Activated CD4-positive, alpha-beta T cell treated with anti-CD3 and anti-CD28 coated beads for 4 hours (primary cell): ENCODE data around the gene CAV1.

Experiments used
- DNase-seq, 2 donors: peaks; one replicate each; pipeline ENCODE4 v3.0.0-alpha.2; 2020

CAV1 gene

DNA sequence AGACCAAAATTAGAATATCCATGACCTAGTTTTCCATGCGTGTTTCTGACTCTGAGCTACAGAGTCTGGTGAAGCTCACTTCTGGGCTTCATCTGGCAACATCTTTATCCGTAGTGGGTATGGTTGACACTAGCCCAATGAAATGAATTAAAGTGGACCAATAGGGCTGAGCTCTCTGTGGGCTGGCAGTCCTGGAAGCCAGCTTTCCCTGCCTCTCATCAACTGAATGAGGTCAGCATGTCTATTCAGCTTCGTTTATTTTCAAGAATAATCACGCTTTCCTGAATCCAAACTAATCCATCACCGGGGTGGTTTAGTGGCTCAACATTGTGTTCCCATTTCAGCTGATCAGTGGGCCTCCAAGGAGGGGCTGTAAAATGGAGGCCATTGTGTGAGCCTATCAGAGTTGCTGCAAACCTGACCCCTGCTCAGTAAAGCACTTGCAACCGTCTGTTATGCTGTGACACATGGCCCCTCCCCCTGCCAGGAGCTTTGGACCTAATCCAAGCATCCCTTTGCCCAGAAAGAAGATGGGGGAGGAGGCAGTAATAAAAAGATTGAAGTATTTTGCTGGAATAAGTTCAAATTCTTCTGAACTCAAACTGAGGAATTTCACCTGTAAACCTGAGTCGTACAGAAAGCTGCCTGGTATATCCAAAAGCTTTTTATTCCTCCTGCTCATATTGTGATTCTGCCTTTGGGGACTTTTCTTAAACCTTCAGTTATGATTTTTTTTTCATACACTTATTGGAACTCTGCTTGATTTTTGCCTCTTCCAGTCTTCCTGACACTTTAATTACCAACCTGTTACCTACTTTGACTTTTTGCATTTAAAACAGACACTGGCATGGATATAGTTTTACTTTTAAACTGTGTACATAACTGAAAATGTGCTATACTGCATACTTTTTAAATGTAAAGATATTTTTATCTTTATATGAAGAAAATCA, 35.5 kb downstream of the CAV1 start:
- no peak for DNase-seq

DNA sequence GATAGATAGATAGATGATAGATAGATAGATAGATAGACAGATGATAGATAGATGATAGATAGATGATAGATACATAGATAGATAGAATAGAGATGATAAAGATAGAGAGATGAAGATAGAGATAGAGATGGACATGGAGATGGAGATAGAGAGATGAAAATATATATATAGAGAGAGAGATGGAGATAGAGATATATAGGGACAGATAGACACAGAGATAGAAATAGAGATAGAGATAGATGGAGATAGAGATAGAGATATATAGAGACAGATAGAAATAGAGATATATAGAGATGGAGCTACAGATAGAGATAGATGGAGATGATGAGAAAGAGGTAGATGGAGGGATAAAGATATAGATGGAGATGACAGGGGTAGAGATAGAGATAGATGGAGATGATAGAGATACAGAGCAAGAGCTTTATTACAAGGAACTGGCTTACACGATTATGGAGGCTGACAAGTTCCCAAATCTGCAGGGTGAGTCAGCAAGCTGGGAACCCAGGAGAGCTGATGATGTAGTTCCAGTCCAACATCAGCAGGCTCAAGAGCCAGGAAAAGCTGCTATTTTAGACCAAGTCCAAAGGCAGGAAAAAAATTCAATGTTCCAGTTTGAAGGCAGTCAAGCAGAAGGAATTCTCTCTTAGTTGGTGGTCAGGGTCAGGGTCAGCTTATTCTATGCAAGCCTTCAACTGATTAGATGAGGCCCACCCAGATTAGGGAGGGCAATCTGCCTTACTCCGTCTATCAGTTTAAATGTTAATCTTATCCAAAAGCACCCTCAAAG, 37.1 kb downstream of the CAV1 start:
- DNase-seq = no peak

DNA sequence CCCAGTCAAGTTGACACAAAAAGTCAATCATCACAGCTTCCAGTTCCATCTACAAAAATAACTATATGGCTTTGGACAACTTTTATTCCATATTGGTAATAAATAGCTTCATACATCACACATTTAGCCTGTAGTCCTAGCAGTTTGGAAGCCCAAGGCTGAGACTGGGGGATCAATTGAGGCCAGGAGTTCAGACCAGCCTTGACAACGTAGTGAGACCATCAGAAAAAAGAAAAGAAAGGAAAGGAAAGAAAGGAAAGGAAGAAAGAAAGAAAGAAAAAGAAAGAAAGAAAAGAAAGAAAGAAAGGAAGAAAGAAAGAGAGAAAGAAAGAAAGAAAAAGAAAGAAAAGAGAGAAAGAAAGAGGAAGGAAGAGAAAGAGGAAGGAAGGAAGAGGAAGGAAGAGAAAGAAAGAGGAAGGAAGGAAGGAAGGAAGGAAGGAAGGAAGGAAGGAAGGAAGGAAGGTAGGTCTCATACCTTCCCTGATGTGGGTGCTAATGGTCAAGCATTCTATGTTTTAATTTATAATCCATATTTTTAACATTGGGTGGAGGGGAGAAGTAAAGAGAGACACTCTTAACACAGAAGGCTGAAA, 37.8 kb downstream of the CAV1 start:
- DNase-seq = no peak

DNA sequence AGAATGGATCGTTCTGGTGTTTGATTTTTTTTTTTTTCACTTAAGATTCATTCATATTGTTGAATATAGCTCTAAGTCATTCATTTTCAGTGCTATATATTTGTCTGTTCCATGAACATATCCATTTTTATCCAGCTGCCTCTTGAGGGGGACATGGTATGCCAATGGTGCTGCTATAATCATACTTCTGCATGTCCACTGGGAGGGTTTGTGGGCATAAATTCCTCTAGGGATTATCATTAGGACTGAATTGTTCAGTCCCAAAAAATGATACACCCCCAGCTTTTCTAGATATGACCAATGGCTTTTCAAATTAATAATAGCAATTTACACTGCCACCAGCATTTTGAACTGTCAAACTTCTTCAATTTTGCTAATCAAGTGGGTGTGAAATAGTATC, 41.1 kb downstream of the CAV1 start:
- no peak for DNase-seq

DNA sequence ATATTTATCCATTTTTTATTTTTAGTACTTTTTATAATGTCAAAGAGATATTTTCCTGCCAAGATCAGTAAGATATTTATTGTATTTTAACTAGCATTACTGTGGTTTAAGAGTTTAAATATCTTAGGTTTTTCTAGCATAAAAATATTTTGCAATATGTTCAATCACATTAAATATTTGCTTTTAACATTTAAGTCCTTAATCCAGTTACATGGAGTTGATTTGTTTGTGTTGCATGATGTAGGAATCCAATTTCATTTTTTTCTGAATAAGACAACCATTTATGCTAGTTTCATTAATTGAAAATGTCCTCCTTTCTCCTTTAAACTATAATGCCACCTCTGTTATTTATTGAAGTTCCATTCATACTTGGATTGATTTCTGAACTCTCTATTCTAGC, 41.8 kb downstream of the CAV1 start:
- no peak for DNase-seq

DNA sequence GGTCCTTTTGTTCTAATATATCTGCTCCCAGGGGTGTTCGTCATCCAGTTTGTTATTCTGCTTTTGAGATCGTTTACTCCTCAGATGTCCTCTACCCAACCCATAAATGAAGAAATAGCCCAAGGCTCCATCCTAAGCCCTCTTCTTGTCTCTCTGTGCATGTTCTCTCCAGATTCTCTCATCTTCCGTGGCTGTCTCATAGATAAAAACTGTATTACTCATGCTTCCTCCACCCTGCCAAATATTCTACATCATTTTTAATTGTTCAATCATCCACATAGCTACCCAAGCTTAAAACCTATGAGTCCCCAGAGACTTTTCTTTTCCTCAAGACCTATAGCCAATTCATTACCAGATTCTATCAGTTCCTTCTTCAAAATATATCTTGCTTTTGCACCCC, 44.9 kb downstream of the CAV1 start:
- no peak for DNase-seq

DNA sequence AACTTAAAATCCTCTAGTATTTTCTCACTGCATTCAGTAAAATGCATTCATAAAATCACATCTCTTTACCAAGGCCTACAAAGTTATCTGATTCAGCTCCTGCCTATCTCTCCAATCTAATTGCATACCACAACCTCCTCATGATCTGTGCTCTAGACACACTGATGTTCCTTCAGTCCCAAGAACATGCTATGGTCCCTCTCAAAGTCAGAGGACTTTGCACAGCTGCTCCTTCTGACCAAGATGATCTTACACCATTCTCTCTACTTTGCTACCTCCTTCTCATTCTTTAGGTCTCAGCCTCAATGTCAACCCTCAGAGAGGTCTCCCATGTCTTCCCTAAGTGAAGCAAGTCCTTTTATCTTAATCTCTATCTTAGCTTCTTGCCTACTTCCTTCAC, 45.5 kb downstream of the CAV1 start:
- no peak for DNase-seq

DNA sequence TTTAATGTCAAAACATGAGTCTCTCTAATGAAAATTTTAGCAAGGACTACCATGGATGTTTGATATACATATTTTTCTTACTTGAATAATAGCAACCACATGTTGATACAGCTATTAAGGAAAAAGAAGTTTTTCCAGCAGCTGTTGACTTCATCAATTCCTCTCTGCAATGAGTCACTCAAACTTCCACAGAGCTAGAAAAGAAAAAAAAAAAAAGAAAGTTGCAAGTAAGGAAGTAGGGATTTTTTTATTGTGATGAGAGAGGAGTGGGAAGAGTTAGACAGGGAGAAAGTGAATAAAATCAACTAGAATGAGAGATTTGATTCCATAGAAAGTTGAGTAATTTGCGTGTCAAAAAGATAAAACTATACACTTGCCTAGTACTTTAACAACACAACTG, 46.2 kb downstream of the CAV1 start:
- no peak for DNase-seq

DNA sequence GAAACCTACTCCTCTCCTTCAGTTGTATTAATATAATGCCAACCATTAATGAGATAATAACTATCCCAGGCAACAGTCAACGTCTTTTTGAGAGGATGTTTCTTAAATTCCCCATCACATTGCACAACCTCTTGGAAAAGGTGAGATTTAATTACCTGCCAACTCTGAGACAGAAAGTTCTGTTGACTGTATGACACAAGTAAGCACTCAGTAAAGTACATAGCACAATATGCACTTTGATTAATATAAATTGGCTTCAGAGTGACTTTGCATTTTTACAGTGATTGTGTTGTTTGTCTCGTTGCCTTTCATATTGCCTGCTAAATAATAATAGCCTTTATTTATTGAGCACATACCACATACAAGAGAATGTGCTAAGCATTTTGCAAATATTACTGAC, 46.7 kb downstream of the CAV1 start:
- no peak for DNase-seq

DNA sequence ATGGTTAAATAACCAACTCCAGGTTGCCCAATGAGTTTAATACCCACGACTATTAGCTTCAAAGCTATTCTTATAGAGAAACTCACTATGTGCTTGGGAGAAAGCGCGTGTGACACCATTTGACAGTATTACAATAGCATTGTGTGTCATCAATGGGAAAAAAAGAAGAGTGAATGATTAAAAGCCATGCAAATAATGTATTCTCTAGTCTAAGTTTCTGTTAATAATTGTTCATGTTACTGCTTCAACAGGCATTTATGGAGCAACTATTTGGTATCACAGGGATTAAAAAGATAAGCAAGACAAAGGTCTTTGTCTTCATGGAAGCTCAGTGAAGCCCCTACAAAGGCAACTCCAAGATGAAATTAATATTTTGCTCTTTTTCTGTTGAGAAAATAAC, 47.2 kb downstream of the CAV1 start:
- no peak for DNase-seq

DNA sequence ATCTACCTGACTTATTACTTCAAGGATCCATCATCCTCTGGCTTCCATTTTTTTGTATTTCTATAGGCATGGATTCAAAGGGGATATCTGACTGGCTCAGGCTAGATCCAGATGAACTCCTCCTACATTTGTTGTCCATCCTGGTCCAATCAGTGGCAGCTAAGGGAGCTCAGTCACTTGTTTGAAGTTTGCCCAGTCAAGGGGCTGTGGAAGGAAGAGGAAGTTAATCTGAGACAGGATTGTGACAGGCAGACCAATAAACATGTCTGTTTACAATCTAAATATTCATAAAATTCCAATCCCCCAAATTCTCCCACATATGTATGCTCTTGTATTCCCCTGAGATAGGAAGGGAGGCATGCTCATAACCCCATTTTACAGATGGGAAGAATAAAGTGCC, 48.7 kb downstream of the CAV1 start:
- DNase-seq = no peak

DNA sequence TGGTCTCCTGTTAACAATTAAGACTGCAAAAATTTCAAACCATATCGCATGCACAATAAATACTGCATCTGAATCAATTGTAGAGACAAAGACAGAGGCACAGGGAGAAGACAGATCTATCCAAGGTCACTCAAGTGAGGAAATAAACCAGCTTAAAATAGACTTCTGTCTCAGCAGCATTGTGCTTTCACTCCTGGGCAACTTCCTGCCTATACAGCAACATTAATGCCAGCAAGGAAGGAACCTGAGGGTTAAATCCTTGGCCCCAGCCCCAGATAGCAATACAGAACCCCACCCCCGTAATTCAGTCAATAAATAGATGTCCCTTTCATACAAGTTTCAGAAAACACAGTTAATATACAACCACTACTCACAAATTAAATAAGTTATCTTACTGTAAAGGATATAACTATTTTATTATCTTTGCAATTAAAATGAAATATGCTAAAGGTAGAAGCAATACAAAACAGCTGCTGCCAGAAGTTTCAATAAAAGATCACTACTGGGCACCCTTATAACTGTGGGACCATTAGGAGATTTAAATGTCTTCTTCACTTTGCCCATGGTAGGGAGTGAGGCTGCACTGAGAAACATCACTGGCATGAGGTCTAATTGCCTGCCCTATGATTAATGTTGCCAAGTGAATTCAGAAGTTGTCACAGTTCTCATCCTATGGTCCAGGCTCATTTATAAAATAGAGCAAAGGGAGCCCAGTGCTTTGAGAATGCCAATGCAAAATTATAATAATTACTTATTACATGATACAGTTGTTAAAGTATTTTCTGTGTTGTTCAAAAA, 49.4 kb downstream of the CAV1 start:
- no peak for DNase-seq

DNA sequence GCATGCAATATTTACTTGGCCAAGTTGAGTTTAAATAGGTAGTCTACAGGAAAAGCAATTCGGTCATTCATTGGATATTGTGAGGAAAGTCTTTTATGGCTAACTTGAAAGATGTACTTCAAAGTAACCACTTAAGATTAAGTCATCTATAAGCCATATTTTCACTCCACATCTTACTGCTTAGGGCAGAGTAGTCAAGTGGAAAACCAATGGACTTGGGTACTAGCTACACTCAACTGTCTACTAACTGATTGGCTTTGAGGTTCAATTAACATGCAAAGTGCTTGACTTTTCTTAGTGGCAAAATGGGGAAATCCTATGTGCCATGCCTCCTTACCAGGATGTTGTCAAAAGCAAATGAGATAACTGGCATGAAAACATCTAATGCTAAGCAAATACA, 51.0 kb downstream of the CAV1 start:
- no peak for DNase-seq

DNA sequence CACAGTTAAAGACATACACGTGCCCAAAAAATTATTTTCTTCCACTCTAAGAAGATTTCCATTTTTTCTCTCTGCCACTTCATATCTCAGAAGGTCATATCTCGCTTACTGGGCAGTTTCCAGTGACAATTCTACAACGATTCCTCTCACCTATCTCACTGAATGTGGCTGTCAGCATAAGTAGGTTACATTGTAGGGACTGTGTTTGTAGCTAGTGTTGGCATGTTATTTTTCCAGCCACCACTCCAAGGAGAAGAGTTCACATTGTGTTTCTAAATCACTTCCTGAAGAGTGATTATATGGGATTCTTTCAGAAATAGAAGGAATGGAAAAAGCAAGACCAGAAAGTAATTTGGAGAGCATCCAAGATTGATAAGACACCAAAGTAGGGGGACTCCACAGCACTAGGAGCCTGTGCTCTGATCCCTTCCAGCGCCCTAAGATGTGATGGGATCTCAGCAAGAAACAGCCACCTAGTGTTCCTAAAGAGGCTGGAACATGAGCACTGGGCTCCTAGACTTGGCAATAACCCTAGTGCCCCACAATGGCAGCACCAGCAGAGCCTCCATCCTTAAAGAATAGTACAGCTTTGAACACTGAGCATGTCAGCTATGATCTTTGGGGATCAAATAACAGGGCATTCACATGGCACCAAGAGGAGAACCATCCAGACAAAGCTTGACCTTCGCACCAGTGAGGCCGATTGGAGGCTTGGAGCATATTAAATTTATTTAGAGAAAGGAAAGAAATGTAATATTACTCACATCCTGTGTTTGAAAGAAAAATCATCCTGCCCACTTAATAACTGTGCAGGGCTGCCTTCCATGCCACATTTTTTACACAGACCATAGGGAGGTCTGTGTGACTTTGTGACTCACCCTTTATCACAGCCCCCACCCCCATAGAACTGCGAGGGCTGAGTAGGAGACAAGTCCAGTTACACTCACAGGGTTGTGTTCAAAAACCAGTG, 51.8 kb downstream of the CAV1 start:
- DNase-seq = no peak

DNA sequence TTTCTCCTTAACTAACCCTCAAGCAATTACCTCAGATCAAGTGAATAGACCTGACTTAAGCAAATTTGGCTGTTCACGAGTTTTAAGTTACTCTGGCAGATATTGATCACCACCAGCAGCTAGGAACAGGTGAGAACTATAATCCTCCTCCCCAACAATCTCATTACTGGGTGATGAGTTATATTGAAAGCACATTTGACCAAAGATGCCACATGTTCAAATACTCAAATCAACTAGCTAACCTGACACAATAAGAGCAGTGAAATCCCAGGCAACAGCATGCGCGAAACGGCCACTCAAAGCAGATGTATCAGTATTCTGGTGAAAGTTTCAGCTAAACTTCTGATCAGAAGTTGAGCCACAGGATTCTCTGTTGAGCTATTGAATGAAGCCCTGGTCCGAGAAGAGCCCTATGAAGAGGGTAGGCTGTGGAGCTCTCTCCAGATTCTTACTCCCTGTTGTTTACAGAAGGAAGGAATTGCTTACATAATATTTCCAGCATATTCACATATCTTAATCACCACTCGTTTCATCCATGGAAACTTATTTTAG, 52.6 kb downstream of the CAV1 start:
- DNase-seq = no peak

DNA sequence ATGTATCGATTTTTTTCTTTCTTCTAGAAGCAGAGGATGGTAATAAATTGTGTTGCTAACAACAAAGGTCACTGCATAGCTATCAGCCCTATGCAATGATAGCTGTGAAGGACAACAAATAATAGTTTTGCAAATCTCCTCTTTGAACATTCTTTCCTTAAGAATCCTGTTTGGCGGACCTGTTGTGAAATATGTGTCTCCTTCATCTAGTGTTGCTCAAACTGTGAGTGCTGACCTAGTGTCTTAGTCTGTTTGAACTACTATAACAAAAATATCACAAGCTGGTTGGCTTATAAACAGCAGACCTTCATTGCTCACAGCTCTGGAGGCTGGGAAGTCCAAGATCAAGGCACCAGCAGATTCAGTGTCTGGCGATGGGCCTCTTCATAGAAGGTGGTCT, 53.7 kb downstream of the CAV1 start:
- no peak for DNase-seq

DNA sequence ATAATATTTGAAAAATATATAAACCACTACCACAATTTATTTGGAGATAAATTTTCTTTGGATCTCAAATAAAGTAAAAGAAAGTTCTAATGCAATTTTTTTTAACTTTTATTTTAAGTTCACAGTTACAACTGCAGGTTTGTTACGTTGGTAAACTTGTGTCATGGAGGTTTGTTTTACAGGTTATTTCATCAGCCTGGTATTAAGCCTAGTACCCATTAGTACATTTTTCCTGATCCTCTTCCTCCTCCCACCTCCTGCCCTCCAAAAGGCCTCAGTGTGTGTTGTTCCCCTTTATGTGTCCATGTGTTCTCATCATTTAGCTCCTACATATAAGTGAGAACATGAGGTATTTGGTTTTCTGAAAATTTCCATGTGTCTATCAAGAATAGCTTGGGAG, 54.5 kb downstream of the CAV1 start:
- no peak for DNase-seq

DNA sequence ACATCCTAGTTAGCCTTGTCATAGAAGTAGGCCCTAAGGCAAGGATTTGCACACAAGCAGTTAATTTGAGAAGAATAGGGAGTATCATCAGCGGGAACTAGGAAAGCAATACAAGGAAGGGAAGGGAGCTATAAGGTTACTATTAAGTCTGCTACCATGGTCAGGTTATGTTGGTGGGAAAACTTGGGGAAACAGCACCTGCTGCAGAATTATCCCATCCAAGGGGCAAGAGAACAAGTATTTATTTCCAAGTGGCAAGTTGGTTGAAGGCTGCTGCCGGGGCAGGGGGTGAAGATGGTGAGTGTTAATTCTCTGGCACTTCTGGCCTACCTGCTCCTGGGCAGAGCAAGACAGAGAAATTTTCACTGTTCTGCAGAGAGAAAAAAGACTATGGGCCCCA, 55.0 kb downstream of the CAV1 start:
- DNase-seq = no peak

DNA sequence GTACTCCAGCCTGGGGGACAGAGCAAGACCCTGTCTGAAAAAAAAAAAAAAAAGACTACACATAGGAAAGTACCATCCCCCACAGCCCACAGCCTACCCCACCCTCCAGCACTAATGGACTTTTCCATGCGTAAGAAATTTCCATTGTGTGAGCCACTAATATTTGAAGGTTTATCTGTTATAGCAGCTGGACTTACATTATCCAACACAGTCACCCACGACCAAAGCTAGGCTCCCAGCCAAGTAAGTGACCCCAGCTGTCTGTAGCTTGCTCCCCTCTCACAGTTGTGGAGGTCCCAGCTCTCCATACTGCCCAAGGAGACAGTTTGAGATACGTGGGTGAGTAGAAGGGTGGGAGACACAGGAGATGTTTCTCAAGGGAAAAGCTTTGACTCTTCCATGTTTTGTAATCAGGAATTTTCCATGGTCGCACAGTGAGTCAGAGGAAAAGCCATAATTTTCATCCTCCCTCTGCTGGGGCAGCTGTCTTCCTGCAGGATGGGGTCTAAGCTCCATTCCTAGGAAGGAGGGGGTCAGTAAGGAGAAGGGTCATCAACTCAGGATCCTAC, 57.4 kb downstream of the CAV1 start:
- DNase-seq = no peak

DNA sequence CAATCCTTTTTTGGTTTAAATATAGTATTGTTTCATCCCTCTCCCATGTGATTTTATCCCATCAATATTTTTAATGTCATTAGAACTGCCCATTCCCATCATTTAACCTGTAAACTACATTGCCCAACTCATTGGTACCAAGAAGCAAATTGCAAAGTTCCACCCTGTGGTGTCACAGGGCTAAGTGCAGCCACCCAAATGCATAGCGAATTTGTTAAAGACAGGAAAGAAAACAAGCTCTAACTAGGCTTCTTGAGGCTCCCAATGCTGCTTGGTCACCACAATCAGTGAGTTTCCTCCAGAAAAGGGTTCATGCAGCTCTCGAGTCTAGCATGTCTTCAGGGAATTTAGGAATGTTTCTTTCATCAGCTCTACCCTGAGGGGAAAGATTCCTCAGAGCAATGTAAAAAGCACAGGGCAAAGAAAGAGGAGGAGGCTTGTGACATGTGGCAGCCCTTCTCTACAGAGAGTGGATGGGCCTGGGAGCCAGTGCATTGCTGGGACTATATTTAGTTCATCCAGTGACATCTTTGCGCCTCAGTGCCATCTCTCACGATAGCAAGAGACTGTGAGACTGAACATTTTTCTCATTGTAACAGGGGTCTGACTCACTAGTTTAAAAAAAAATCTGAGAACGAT, 58.1 kb downstream of the CAV1 start:
- no peak for DNase-seq

DNA sequence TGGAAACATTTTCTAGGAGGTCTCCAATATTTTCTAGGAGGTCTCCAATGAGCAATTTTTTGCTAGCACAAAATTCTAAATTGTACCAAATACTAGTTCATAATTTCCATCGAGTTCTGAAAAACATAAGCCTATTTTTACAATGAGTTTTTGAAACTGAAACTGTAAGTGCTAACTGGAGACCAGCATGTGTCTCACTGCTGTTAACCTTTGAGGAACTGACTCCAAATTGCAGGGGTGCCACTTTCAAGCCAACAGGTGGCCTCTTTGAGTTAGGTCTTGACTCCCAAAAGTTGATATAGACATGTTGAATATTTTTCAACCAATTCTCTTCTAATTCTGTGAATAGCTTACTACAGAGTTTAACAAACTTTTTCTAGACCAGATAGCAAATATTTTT, 58.8 kb downstream of the CAV1 start:
- no peak for DNase-seq
